ENCODE data around the gene GSTO1.

GSTO1 gene

GRCh38 chr10:104242545-104242944, 12.1 kb upstream of the GSTO1 start:
- TF ChIP-seq GATA3 (IDR thresholded peaks at IDR 0.05; ENCODE audit: low read depth, low read length) (no peak), GATA2 (IDR thresholded peaks at IDR 0.05; ENCODE audit: low read depth, low read length) (no peak)

- TF ChIP-seq GATA2 (IDR thresholded peaks at IDR 0.05; ENCODE audit: low read depth, low read length) (no peak), GATA3 (IDR thresholded peaks at IDR 0.05; ENCODE audit: low read depth, low read length) (no peak)
Measured at GRCh38 chr10:104243512-104243911, 11.2 kb upstream of the GSTO1 start.

GRCh38 chr10:104245066-104245632, 9.5 kb upstream of the GSTO1 start:
- no peak for TF ChIP-seq GATA2 (IDR thresholded peaks at IDR 0.05; ENCODE audit: low read depth, low read length)
- no peak for TF ChIP-seq GATA3 (IDR thresholded peaks at IDR 0.05; ENCODE audit: low read depth, low read length)

- no peak for TF ChIP-seq GATA3 (IDR thresholded peaks at IDR 0.05; ENCODE audit: low read depth, low read length)
- TF ChIP-seq GATA2 (IDR thresholded peaks at IDR 0.05; ENCODE audit: low read depth, low read length) = no peak
Measured at GRCh38 chr10:104246976-104247375, 7.7 kb upstream of the GSTO1 start.

- no peak for TF ChIP-seq GATA3 (IDR thresholded peaks at IDR 0.05; ENCODE audit: low read depth, low read length)
- no peak for TF ChIP-seq GATA2 (IDR thresholded peaks at IDR 0.05; ENCODE audit: low read depth, low read length)
Measured at GRCh38 chr10:104247513-104248146, 7.1 kb upstream of the GSTO1 start.

- TF ChIP-seq GATA2 (IDR thresholded peaks at IDR 0.05; ENCODE audit: low read depth, low read length) (no peak), GATA3 (IDR thresholded peaks at IDR 0.05; ENCODE audit: low read depth, low read length) (no peak)
Measured at GRCh38 chr10:104250371-104250770, 4.3 kb upstream of the GSTO1 start.

- TF ChIP-seq GATA3 (IDR thresholded peaks at IDR 0.05; ENCODE audit: low read depth, low read length) = no peak
- no peak for TF ChIP-seq GATA2 (IDR thresholded peaks at IDR 0.05; ENCODE audit: low read depth, low read length)
Measured at GRCh38 chr10:104251443-104251842, 3.2 kb upstream of the GSTO1 start.

- TF ChIP-seq GATA2 (IDR thresholded peaks at IDR 0.05; ENCODE audit: low read depth, low read length) = no peak
- TF ChIP-seq GATA3 (IDR thresholded peaks at IDR 0.05; ENCODE audit: low read depth, low read length) = no peak
Measured at GRCh38 chr10:104252368-104252767, 2.3 kb upstream of the GSTO1 start.

GRCh38 chr10:104253106-104253505, 1.6 kb upstream of the GSTO1 start:
- TF ChIP-seq GATA3 (IDR thresholded peaks at IDR 0.05; ENCODE audit: low read depth, low read length) (no peak), GATA2 (IDR thresholded peaks at IDR 0.05; ENCODE audit: low read depth, low read length) (no peak)

GRCh38 chr10:104253606-104254410, 884 bp upstream of the GSTO1 start:
- TF ChIP-seq GATA3 (IDR thresholded peaks at IDR 0.05; ENCODE audit: low read depth, low read length) (no peak), GATA2 (IDR thresholded peaks at IDR 0.05; ENCODE audit: low read depth, low read length) (no peak)

- TF ChIP-seq GATA2 (IDR thresholded peaks at IDR 0.05; ENCODE audit: low read depth, low read length) = no peak
- TF ChIP-seq GATA3 (IDR thresholded peaks at IDR 0.05; ENCODE audit: low read depth, low read length) = no peak
Measured at GRCh38 chr10:104255311-104255981, 754 bp downstream of the GSTO1 start.

- TF ChIP-seq GATA3 (IDR thresholded peaks at IDR 0.05; ENCODE audit: low read depth, low read length) (no peak), GATA2 (IDR thresholded peaks at IDR 0.05; ENCODE audit: low read depth, low read length) (no peak)
Measured at GRCh38 chr10:104256335-104256961, 1.8 kb downstream of the GSTO1 start.

- no peak for TF ChIP-seq GATA2 (IDR thresholded peaks at IDR 0.05; ENCODE audit: low read depth, low read length)
- no peak for TF ChIP-seq GATA3 (IDR thresholded peaks at IDR 0.05; ENCODE audit: low read depth, low read length)
Measured at GRCh38 chr10:104257235-104257634, 2.5 kb downstream of the GSTO1 start.

- no peak for TF ChIP-seq GATA3 (IDR thresholded peaks at IDR 0.05; ENCODE audit: low read depth, low read length)
- no peak for TF ChIP-seq GATA2 (IDR thresholded peaks at IDR 0.05; ENCODE audit: low read depth, low read length)
Measured at GRCh38 chr10:104258209-104258608, 3.5 kb downstream of the GSTO1 start.
